Activated CD4-positive, alpha-beta memory T cell treated with anti-CD3 and anti-CD28 coated beads for 36 hours (primary cell): ENCODE measurements around the gene OCA2. TPM values are rescaled to one million over a fixed set of nuclear protein-coding genes. Genes with fewer than 3 reads are reported as not detected.

Experiments used
- CTCF ChIA-PET: fragments of 350-600 bp; sonication (Branson Sonifier 250); formaldehyde crosslinking; loops from one replicate; lab custom pipeline; 2021; ENCODE audit warnings: antibody characterized with exemption, inconsistent platforms; lab: Charles Lee
- POLR2A ChIA-PET: fragments of 350-600 bp; sonication (Branson Sonifier 250); formaldehyde crosslinking; loops from one replicate; lab custom pipeline; 2021; ENCODE audit warnings: antibody characterized with exemption; lab: Charles Lee
- DNase-seq: peaks from one replicate; pipeline ENCODE4 v3.0.0-alpha.2; 2020
- H3K27ac Mint-ChIP-seq: one replicate; pipeline ENCODE4 v1.8.0; 2021; ENCODE audit warnings: mixed read lengths
- H3K27me3 Mint-ChIP-seq: one replicate; pipeline ENCODE4 v1.8.0; 2021; ENCODE audit warnings: mixed read lengths
- H3K36me3 Mint-ChIP-seq: one replicate; pipeline ENCODE4 v1.8.0; 2021; ENCODE audit warnings: mixed read lengths
- H3K4me1 Mint-ChIP-seq: one replicate; pipeline ENCODE4 v1.8.0; 2021; ENCODE audit warnings: low read depth, mixed read lengths
- H3K4me3 Mint-ChIP-seq: one replicate; pipeline ENCODE4 v1.8.0; 2021; ENCODE audit warnings: mild to moderate bottlenecking, mixed read lengths
- H3K9me3 Mint-ChIP-seq: one replicate; pipeline ENCODE4 v1.8.0; 2021; ENCODE audit warnings: mixed read lengths
- intact Hi-C: fragments of 100-400 bp; cut with micrococcal nuclease; formaldehyde crosslinking; loops from one replicate; pipeline ENCODE4 v1.15.1; 2023
- total RNA-seq, 2 experiments: library from RNA; stranded (reverse); gene quantifications; one replicate each; pipeline ENCODE4 v1.2.3, GENCODE V29; 2021

Gene OCA2
- total RNA-seq, 2 experiments from 2014 or later: not detected

GRCh38 chr15:27846722-27847395 lies 252.3 kb downstream of the OCA2 start:
- CTCF ChIA-PET: no interaction called here
- POLR2A ChIA-PET: no interaction called here
- Mint-ChIP-seq H3K36me3 (no peaks in the 10 kb centered on the region), H3K4me3 (no peak overlapping the region), H3K9me3 (peaks cover 3% of the 10 kb centered on the region), H3K27ac (no peak overlapping the region), H3K27me3 (no peaks in the 10 kb centered on the region), H3K4me1 (no peaks in the 10 kb centered on the region)
- no peak for DNase-seq
- intact Hi-C loops: no loop called here

- intact Hi-C loops: no loop called here
- Mint-ChIP-seq H3K36me3 (no peaks in the 10 kb centered on the region), H3K4me3 (no peak overlapping the region), H3K9me3 (peaks cover 3% of the 10 kb centered on the region), H3K4me1 (no peaks in the 10 kb centered on the region), H3K27ac (no peak overlapping the region), H3K27me3 (no peaks in the 10 kb centered on the region)
- DNase-seq: no peak
- ChIA-PET CTCF (no interaction called here), POLR2A (no interaction called here)
Measured at GRCh38 chr15:27845535-27846369, 253.4 kb downstream of the OCA2 start.

- DNase-seq: no peak
- H3K4me3 Mint-ChIP-seq: no peak overlapping the region
- ChIA-PET POLR2A (no interaction called here), CTCF (no interaction called here)
- H3K4me1 Mint-ChIP-seq: no peaks in the 10 kb centered on the region
- H3K36me3 Mint-ChIP-seq: no peaks in the 10 kb centered on the region
- peaks cover 2% of the 10 kb centered on the region for H3K9me3 Mint-ChIP-seq
- intact Hi-C loops: no loop called here
- H3K27ac Mint-ChIP-seq: no peak overlapping the region
- H3K27me3 Mint-ChIP-seq: no peaks in the 10 kb centered on the region
Measured at GRCh38 chr15:27844018-27844666, 255.0 kb downstream of the OCA2 start.

- ChIA-PET CTCF (no interaction called here), POLR2A (no interaction called here)
- DNase-seq: no peak
- no peak overlapping the region for H3K4me3 Mint-ChIP-seq
- intact Hi-C loops: no loop called here
- no peaks in the 10 kb centered on the region for H3K4me1 Mint-ChIP-seq
- H3K27ac Mint-ChIP-seq: no peak overlapping the region
- H3K36me3 Mint-ChIP-seq: no peaks in the 10 kb centered on the region
- H3K27me3 Mint-ChIP-seq: no peaks in the 10 kb centered on the region
- H3K9me3 Mint-ChIP-seq: no peaks in the 10 kb centered on the region
Measured at GRCh38 chr15:27843146-27843545, 256.0 kb downstream of the OCA2 start.

GRCh38 chr15:27842526-27842925 lies 256.6 kb downstream of the OCA2 start:
- DNase-seq: no peak
- POLR2A ChIA-PET: no interaction called here
- Mint-ChIP-seq H3K9me3 (no peaks in the 10 kb centered on the region), H3K36me3 (no peaks in the 10 kb centered on the region), H3K27me3 (no peaks in the 10 kb centered on the region), H3K4me3 (no peak overlapping the region), H3K4me1 (no peaks in the 10 kb centered on the region), H3K27ac (no peak overlapping the region)
- CTCF ChIA-PET: no interaction called here
- intact Hi-C loops: no loop called here

GRCh38 chr15:27835233-27835939 lies 263.7 kb downstream of the OCA2 start:
- H3K36me3 Mint-ChIP-seq: no peaks in the 10 kb centered on the region
- ChIA-PET CTCF (no interaction called here), POLR2A (no interaction called here)
- intact Hi-C loops: no loop called here
- no peak overlapping the region for H3K4me3 Mint-ChIP-seq
- no peaks in the 10 kb centered on the region for H3K4me1 Mint-ChIP-seq
- H3K27me3 Mint-ChIP-seq: no peaks in the 10 kb centered on the region
- H3K27ac Mint-ChIP-seq: no peak overlapping the region
- no peak for DNase-seq
- H3K9me3 Mint-ChIP-seq: no peaks in the 10 kb centered on the region

- Mint-ChIP-seq H3K36me3 (no peaks in the 10 kb centered on the region), H3K4me3 (no peak overlapping the region), H3K27ac (no peak overlapping the region), H3K4me1 (no peaks in the 10 kb centered on the region), H3K27me3 (no peaks in the 10 kb centered on the region), H3K9me3 (no peaks in the 10 kb centered on the region)
- ChIA-PET POLR2A (no interaction called here), CTCF (no interaction called here)
- no peak for DNase-seq
- intact Hi-C loops: no loop called here
Measured at GRCh38 chr15:27834684-27835083, 264.4 kb downstream of the OCA2 start.

GRCh38 chr15:27833974-27834373 lies 265.1 kb downstream of the OCA2 start:
- ChIA-PET CTCF (no interaction called here), POLR2A (no interaction called here)
- H3K27ac Mint-ChIP-seq: no peak overlapping the region
- intact Hi-C loops: no loop called here
- H3K36me3 Mint-ChIP-seq: no peaks in the 10 kb centered on the region
- no peak for DNase-seq
- H3K4me1 Mint-ChIP-seq: no peaks in the 10 kb centered on the region
- H3K9me3 Mint-ChIP-seq: no peaks in the 10 kb centered on the region
- H3K4me3 Mint-ChIP-seq: no peak overlapping the region
- H3K27me3 Mint-ChIP-seq: no peaks in the 10 kb centered on the region

- intact Hi-C loops: no loop called here
- Mint-ChIP-seq H3K4me1 (no peaks in the 10 kb centered on the region), H3K9me3 (no peaks in the 10 kb centered on the region), H3K36me3 (no peaks in the 10 kb centered on the region), H3K4me3 (no peak overlapping the region), H3K27me3 (no peaks in the 10 kb centered on the region), H3K27ac (no peak overlapping the region)
- ChIA-PET CTCF (no interaction called here), POLR2A (no interaction called here)
- no peak for DNase-seq
Measured at GRCh38 chr15:27833178-27833577, 265.9 kb downstream of the OCA2 start.

- no peaks in the 10 kb centered on the region for H3K36me3 Mint-ChIP-seq
- no peaks in the 10 kb centered on the region for H3K27me3 Mint-ChIP-seq
- H3K27ac Mint-ChIP-seq: no peak overlapping the region
- no peaks in the 10 kb centered on the region for H3K4me1 Mint-ChIP-seq
- ChIA-PET POLR2A (no interaction called here), CTCF (no interaction called here)
- intact Hi-C loops: no loop called here
- no peaks in the 10 kb centered on the region for H3K9me3 Mint-ChIP-seq
- no peak overlapping the region for H3K4me3 Mint-ChIP-seq
- DNase-seq: no peak
Measured at GRCh38 chr15:27832237-27832596, 266.9 kb downstream of the OCA2 start.

- ChIA-PET CTCF (no interaction called here), POLR2A (no interaction called here)
- no peak for DNase-seq
- Mint-ChIP-seq H3K4me1 (no peaks in the 10 kb centered on the region), H3K9me3 (no peaks in the 10 kb centered on the region), H3K36me3 (no peaks in the 10 kb centered on the region), H3K27ac (no peak overlapping the region), H3K4me3 (no peak overlapping the region), H3K27me3 (no peaks in the 10 kb centered on the region)
- intact Hi-C loops: no loop called here
Measured at GRCh38 chr15:27831384-27832236, 267.5 kb downstream of the OCA2 start.
